A549 (cell line): ENCODE data around the gene RPL3. TPM values are rescaled to one million over a fixed set of nuclear protein-coding genes. Genes with fewer than 3 reads are reported as not detected.

ENCODE experiments used
- ATAC-seq, 2 experiments: fragments of 200-7000 bp in 1 of 2; fragments of >200 bp in 1 of 2; cut with Nextera tagmentation in 1 of 2; cut with Tn5 transposase in 1 of 2; 3 replicates each; pipeline versions ENCODE4 v1.8.0 to v1.9.1; 2018 to 2020; ENCODE audit warnings: mild to moderate bottlenecking in 1 of 2, moderate library complexity in 1 of 2
- CTCF ChIA-PET: fragments of 300-600 bp; sonication (Branson Sonifier 250); formaldehyde crosslinking; extraction: SDS; loops from one replicate; lab custom pipeline; 2021; ENCODE audit warnings: antibody characterized with exemption, inconsistent platforms; lab: Yijun Ruan, JAX
- POLR2A ChIA-PET: fragments of 350-600 bp; formaldehyde crosslinking; extraction: SDS; loops from one replicate; lab custom pipeline; 2021; ENCODE audit warnings: antibody characterized with exemption, inconsistent platforms; lab: Yijun Ruan, JAX
- DNase-seq, 2 experiments: peaks; one replicate each; pipeline versions ENCODE4 v3.0.0 to v3.0.0-alpha.2; 2011 to 2016; ENCODE audit warnings: low read depth in 1 of 2, low spot score in 1 of 2
- FAIRE-seq: peaks from 2 replicates; lab custom pipeline; 2011; peaks lifted over from hg19 to GRCh38; lab: Jason Lieb, UNC
- H3K27ac ChIP-seq, 2 experiments: fragments of >200 bp; sonication (Bioruptor Twin); formaldehyde crosslinking; 3 replicates each; pipeline ENCODE4 v1.5.1; 2016 to 2017
- H3K4me1 ChIP-seq: fragments of >200 bp; sonication (Bioruptor Twin); formaldehyde crosslinking; 3 replicates; pipeline ENCODE4 v1.6.1; 2016
- H3K4me2 ChIP-seq: fragments of >200 bp; sonication (Bioruptor Twin); formaldehyde crosslinking; 3 replicates; pipeline ENCODE4 v1.6.1; 2016
- H3K4me3 ChIP-seq: fragments of >200 bp; sonication (Bioruptor Twin); formaldehyde crosslinking; 3 replicates; pipeline ENCODE4 v1.5.1; 2016
- H3K9me3 ChIP-seq: fragments of >200 bp; sonication (Bioruptor Twin); formaldehyde crosslinking; 3 replicates; pipeline ENCODE4 v1.6.1; 2016
- BHLHE40 ChIP-seq: IDR thresholded peaks from 2 replicates; pipeline ENCODE4 v1.6.1; 2012; ENCODE audit warnings: low read depth, low read length, inconsistent platforms
- CEBPB ChIP-seq, 2 experiments: fragments of >200 bp in 1 of 2; sonication (Bioruptor Twin) in 1 of 2; formaldehyde crosslinking in 1 of 2; IDR thresholded peaks; 2 replicates each; pipeline ENCODE4 v1.6.1; 2012 to 2016
- CHD2 ChIP-seq: fragments of 150-350 bp; IDR thresholded peaks from 2 replicates; pipeline ENCODE4 v1.6.1; 2014; ENCODE audit warnings: low read length; ENCODE audit not compliant: partially characterized antibody
- EHMT2 ChIP-seq: fragments of 200-600 bp; sonication (generic); IDR thresholded peaks from 2 replicates; pipeline ENCODE4 v1.6.1; 2016; ENCODE audit warnings: antibody characterized with exemption, low read depth, mild to moderate bottlenecking, moderate library complexity
- FOSL2 ChIP-seq, 2 experiments: fragments of 450-650 bp in 1 of 2; fragments of >200 bp in 1 of 2; sonication (Bioruptor Twin) in 1 of 2; formaldehyde crosslinking; IDR thresholded peaks; 2 replicates each; pipeline versions ENCODE4 v1.5.0 to v1.6.1; 2016 to 2020; ENCODE audit warnings: mild to moderate bottlenecking in 1 of 2, moderate library complexity in 1 of 2
- HOXB13 ChIP-seq: fragments of 250-450 bp; sonication (Bioruptor Pico); IDR thresholded peaks from 2 replicates; pipeline ENCODE4 v1.5.0; 2020; ENCODE audit warnings: low read depth, mild to moderate bottlenecking, moderate library complexity
- HOXB5 ChIP-seq: fragments of 250-450 bp; sonication (Bioruptor Pico); IDR thresholded peaks from 2 replicates; pipeline ENCODE4 v1.5.0; 2020; ENCODE audit warnings: mild to moderate bottlenecking, moderate library complexity
- JUN ChIP-seq, 2 experiments: fragments of >200 bp; sonication (Bioruptor Twin); formaldehyde crosslinking; IDR thresholded peaks; 2 replicates in 1 of 2; 3 replicates in 1 of 2; pipeline ENCODE4 v1.6.1; 2016 to 2017
- JUNB ChIP-seq: fragments of >200 bp; sonication (Bioruptor Twin); formaldehyde crosslinking; IDR thresholded peaks from 2 replicates; pipeline ENCODE4 v1.6.1; 2016
- KDM5A ChIP-seq: fragments of 200-600 bp; sonication (generic); IDR thresholded peaks from 2 replicates; pipeline ENCODE4 v1.6.1; 2016; ENCODE audit warnings: antibody characterized with exemption, mild to moderate bottlenecking
- MAFK ChIP-seq: fragments of 450-650 bp; IDR thresholded peaks from 2 replicates; pipeline ENCODE4 v1.6.1; 2014; ENCODE audit not compliant: partially characterized antibody
- MYC ChIP-seq: IDR thresholded peaks from 2 replicates; pipeline ENCODE4 v1.6.1; 2012; ENCODE audit warnings: mild to moderate bottlenecking, inconsistent platforms, low read length, improper control_type of control experiment, borderline replicate concordance
- NPAS2 ChIP-seq: fragments of 250-450 bp; sonication (Bioruptor Pico); IDR thresholded peaks from 2 replicates; pipeline ENCODE4 v1.8.0; 2022; ENCODE audit warnings: mild to moderate bottlenecking, moderate library complexity, borderline replicate concordance
- TP53 ChIP-seq: fragments of 250-450 bp; sonication (Bioruptor Pico); IDR thresholded peaks from 2 replicates; pipeline ENCODE4 v1.5.0; 2021; ENCODE audit warnings: mild to moderate bottlenecking, moderate library complexity
- ZFP36 ChIP-seq: fragments of 450-650 bp; IDR thresholded peaks from 2 replicates; pipeline ENCODE4 v1.6.1; 2014; ENCODE audit warnings: borderline replicate concordance; ENCODE audit not compliant: partially characterized antibody
- ZSCAN20 ChIP-seq: fragments of 250-450 bp; sonication (Bioruptor Pico); IDR thresholded peaks from 2 replicates; pipeline ENCODE4 v1.8.0; 2022; ENCODE audit warnings: mild to moderate bottlenecking, moderate library complexity
- WGBS: methylation state at CpG from one replicate; pipeline ENCODE4 v1.1.6; 2017; ENCODE audit errors: missing lambda C conversion rate; 5-methylcytosine and 5-hydroxymethylcytosine counted together
- polyA plus RNA-seq, 4 experiments: library from polyadenylated mRNA; depleted of rRNA in 3 of 4; stranded (reverse); fragments of >200 nt; fragmentation: RNase III in 1 of 4; extraction: RNeasy Plus Mini Kit Qiagen cat#74134 plus additional on column Dnase treatment in 1 of 4; gene quantifications; 2 replicates in 3 of 4; 3 replicates in 1 of 4; pipeline ENCODE4 v1.2.3, GENCODE V29; 2011 to 2017
- TF ChIP-seq, protein P1 (sequence below): fragments of >200 bp; sonication (Bioruptor Twin); formaldehyde crosslinking; IDR thresholded peaks from 2 replicates; pipeline ENCODE4 v1.6.1; 2016
- TF ChIP-seq, protein P2 (sequence below): fragments of 150-350 bp; IDR thresholded peaks from 2 replicates; pipeline ENCODE4 v1.6.1; 2014; ENCODE audit warnings: low read depth, mild to moderate bottlenecking, low read length
- TF ChIP-seq, protein P3 (sequence below): fragments of 250-450 bp; sonication (Bioruptor Pico); IDR thresholded peaks from 2 replicates; pipeline ENCODE4 v1.5.0; 2021; ENCODE audit warnings: mild to moderate bottlenecking, moderate library complexity, borderline replicate concordance
- TF ChIP-seq, protein P4 (sequence below): fragments of 250-450 bp; sonication (Bioruptor Pico); IDR thresholded peaks from 2 replicates; pipeline ENCODE4 v1.5.0; 2020; ENCODE audit warnings: low read depth, mild to moderate bottlenecking, moderate library complexity

The RPL3 gene
- polyA plus RNA-seq, 2 of the 4 experiments (the other 2 are of a cell fraction), result 1,921 to 1,965 TPM

DNA sequence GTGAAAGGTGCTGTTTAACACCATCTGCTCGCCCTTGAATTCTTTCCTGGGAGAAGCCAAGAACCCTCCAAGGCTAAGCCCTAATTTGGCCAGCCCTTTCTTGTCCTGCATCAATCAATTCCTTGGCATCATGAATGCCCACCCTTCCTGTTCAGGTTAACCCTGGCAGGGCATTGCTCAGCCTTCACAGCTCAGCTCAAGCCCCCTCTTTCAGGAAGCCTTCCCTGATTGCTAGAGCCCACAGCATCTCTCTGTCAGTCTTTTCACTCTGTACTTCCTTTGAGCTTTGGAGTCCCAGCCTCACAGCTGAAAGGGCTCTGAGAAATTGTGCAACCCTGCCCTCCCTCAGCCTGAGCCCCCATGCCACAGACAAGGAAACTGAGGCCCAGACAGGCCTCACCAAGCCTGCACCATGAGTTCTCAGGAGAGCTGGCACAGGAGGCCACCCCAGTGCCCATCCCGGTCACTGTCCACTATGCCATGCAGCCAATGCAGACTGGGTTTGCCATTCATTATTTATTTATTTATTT lies 16.9 kb downstream of the RPL3 start:
- no peak for FAIRE-seq
- Histone ChIP-seq H3K4me3 (no peak overlapping the region), H3K9me3 (no peaks in the 10 kb centered on the region), H3K4me2 (no peak overlapping the region), H3K4me1 (peaks cover 31% of the 10 kb centered on the region), H3K27ac (0 out of 6 replicates have a peak overlapping the region, but pooled peaks of 1 of the 2 experiments have one; percentile 22)
- CTCF ChIA-PET, result interaction anchor here (1.4 to 6.9 kb wide), 2 partner anchors 13 to 133 kb away, joined by 4 to 72 read pairs; no protein-coding TSS in a partner anchor
- WGBS, result 95% methylated on average over 2 of the region's 2 CpGs
- ATAC-seq, result no peak
- DNase-seq, result no peak
- POLR2A ChIA-PET, result no interaction called here
- TF ChIP-seq ZFP36, result peak; percentile 89
- TF ChIP-seq TP53, result no peak

DNA sequence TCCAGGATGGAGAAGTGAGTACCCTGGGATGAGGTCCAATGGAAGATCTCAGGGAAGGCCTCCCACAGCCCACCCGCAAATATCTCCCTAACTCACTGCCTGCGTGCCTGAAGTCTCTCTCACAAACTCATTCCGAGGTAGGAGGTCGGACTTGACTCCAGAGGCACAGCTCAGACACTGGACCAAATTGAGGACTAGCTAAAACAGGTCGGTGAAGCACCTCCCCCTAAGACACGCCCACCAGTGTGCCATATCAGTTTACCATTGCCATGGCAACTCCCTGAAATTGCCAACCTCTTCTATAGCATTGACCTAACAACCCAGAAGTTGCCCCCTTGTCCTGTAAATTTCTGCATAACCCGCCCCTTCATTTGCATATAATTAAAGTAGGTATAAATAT lies 17.5 kb downstream of the RPL3 start:
- no peak for TF ChIP-seq KDM5A
- TF ChIP-seq ZSCAN20 (CRISPR knock-in tag), result no peak
- TF ChIP-seq EHMT2, result no peak
- TF ChIP-seq, protein P1, sequence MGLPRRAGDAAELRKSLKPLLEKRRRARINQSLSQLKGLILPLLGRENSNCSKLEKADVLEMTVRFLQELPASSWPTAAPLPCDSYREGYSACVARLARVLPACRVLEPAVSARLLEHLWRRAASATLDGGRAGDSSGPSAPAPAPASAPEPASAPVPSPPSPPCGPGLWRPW, result no peak
- TF ChIP-seq MYC, result no peak
- TF ChIP-seq CEBPB (IDR thresholded peaks at IDR 0.05), result no peak
- TF ChIP-seq NPAS2 (CRISPR knock-in tag), result no peak
- TF ChIP-seq HOXB13 (CRISPR knock-in tag), result no peak
- TF ChIP-seq MAFK, result no peak
- TF ChIP-seq, protein P2, sequence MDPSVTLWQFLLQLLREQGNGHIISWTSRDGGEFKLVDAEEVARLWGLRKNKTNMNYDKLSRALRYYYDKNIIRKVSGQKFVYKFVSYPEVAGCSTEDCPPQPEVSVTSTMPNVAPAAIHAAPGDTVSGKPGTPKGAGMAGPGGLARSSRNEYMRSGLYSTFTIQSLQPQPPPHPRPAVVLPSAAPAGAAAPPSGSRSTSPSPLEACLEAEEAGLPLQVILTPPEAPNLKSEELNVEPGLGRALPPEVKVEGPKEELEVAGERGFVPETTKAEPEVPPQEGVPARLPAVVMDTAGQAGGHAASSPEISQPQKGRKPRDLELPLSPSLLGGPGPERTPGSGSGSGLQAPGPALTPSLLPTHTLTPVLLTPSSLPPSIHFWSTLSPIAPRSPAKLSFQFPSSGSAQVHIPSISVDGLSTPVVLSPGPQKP, result no peak
- no peak for TF ChIP-seq HOXB5
- TF ChIP-seq, protein P3, sequence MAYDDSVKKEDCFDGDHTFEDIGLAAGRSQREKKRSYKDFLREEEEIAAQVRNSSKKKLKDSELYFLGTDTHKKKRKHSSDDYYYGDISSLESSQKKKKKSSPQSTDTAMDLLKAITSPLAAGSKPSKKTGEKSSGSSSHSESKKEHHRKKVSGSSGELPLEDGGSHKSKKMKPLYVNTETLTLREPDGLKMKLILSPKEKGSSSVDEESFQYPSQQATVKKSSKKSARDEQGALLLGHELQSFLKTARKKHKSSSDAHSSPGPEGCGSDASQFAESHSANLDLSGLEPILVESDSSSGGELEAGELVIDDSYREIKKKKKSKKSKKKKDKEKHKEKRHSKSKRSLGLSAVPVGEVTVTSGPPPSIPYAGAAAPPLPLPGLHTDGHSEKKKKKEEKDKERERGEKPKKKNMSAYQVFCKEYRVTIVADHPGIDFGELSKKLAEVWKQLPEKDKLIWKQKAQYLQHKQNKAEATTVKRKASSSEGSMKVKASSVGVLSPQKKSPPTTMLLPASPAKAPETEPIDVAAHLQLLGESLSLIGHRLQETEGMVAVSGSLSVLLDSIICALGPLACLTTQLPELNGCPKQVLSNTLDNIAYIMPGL (CRISPR knock-in tag), result no peak
- TF ChIP-seq, protein P4, sequence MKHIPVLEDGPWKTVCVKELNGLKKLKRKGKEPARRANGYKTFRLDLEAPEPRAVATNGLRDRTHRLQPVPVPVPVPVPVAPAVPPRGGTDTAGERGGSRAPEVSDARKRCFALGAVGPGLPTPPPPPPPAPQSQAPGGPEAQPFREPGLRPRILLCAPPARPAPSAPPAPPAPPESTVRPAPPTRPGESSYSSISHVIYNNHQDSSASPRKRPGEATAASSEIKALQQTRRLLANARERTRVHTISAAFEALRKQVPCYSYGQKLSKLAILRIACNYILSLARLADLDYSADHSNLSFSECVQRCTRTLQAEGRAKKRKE, result no peak
- no peak for TF ChIP-seq JUNB
- no peak for TF ChIP-seq ZFP36
- no peak for TF ChIP-seq FOSL2 (IDR thresholded peaks at IDR 0.05)
- no peak for TF ChIP-seq FOSL2 (CRISPR knock-in tag; IDR thresholded peaks at IDR 0.05)
- no peak for TF ChIP-seq BHLHE40
- TF ChIP-seq CHD2, result no peak
- no peak for TF ChIP-seq JUN (IDR thresholded peaks at IDR 0.05)
- FAIRE-seq, result no peak
- POLR2A ChIA-PET, result no interaction called here
- WGBS, result 58% methylated on average over 5 of the region's 7 CpGs
- ATAC-seq, result no peak
- peaks cover 37% of the 10 kb centered on the region for H3K4me1 ChIP-seq
- H3K9me3 ChIP-seq, result no peaks in the 10 kb centered on the region
- no peak overlapping the region for H3K4me2 ChIP-seq
- H3K27ac ChIP-seq, result 0 out of 6 replicates have a peak overlapping the region, but pooled peaks of 1 of the 2 experiments have one; percentile 22
- no peak for DNase-seq
- CTCF ChIA-PET, result interaction anchor here (6.9 kb wide), 1 partner anchor 132 kb away, joined by 72 read pairs; no protein-coding TSS in a partner anchor
- H3K4me3 ChIP-seq, result no peak overlapping the region
